Fibroblast of lung (primary cell): Measurements from ENCODE around the gene FHAD1. TPM values are rescaled to one million over a fixed set of nuclear protein-coding genes. Genes with fewer than 3 reads are reported as not detected.

Experiments
- DNase-seq, 2 donors: peaks; one replicate each; pipeline versions ENCODE4 v3.0.0 to v3.0.0-alpha.2; 2010; ENCODE audit warnings: low read depth in 2 of 2
- H2AFZ ChIP-seq: 2 replicates; pipeline ENCODE4 v1.5.1; 2012; ENCODE audit warnings: low read length, control low read depth, inconsistent platforms
- H3K27ac ChIP-seq: 2 replicates; pipeline ENCODE4 v1.5.1; 2011; ENCODE audit warnings: low read length, control low read depth; ENCODE audit not compliant: insufficient read depth
- H3K27me3 ChIP-seq: 2 replicates; pipeline ENCODE4 v1.5.1; 2011; ENCODE audit warnings: mild to moderate bottlenecking, low read length; ENCODE audit not compliant: control insufficient read depth, insufficient read depth
- H3K36me3 ChIP-seq: 2 replicates; pipeline ENCODE4 v1.5.1; 2011; ENCODE audit warnings: low read length; ENCODE audit not compliant: control insufficient read depth, insufficient read depth
- H3K4me1 ChIP-seq: 2 replicates; pipeline ENCODE4 v1.5.1; 2011; ENCODE audit warnings: low read length; ENCODE audit not compliant: control insufficient read depth, insufficient read depth; ENCODE audit errors: extremely low read depth
- H3K4me2 ChIP-seq: 2 replicates; pipeline ENCODE4 v1.5.1; 2011; ENCODE audit warnings: low read length, control low read depth; ENCODE audit not compliant: insufficient read depth; ENCODE audit errors: extremely low read depth
- H3K4me3 ChIP-seq, 4 experiments: fragments of 200-600 bp in 1 of 4; sonication (generic) in 1 of 4; replicated peaks in 1 of 4; 2 replicates each; pipeline ENCODE4 v1.5.1; 2011 to 2016; ENCODE audit warnings: low read length in 4 of 4, low read depth in 3 of 4, mild to moderate bottlenecking in 3 of 4, control low read depth in 2 of 4, inconsistent platforms in 1 of 4, mixed read lengths in 1 of 4; ENCODE audit not compliant: insufficient read depth in 1 of 4; ENCODE audit errors: control extremely low read depth in 1 of 4
- H3K79me2 ChIP-seq: 2 replicates; pipeline ENCODE4 v1.5.1; 2012; ENCODE audit warnings: mild to moderate bottlenecking, low read length, inconsistent platforms; ENCODE audit not compliant: control insufficient read depth, insufficient read depth
- H3K9ac ChIP-seq: 2 replicates; pipeline ENCODE4 v1.5.1; 2011; ENCODE audit warnings: mild to moderate bottlenecking, low read length, control low read depth; ENCODE audit not compliant: insufficient read depth
- H3K9me3 ChIP-seq: 2 replicates; pipeline ENCODE4 v1.5.1; 2012; ENCODE audit warnings: low read depth, low read length; ENCODE audit not compliant: control insufficient read depth, insufficient read depth
- H4K20me1 ChIP-seq: 2 replicates; pipeline ENCODE4 v1.5.1; 2011; ENCODE audit warnings: low read length; ENCODE audit not compliant: control insufficient read depth, insufficient read depth; ENCODE audit errors: extremely low read depth
- EZH2 ChIP-seq: IDR thresholded peaks from 2 replicates; pipeline ENCODE4 v1.5.1; 2012; ENCODE audit warnings: low read length, control low read depth, mild to moderate bottlenecking; ENCODE audit errors: missing control alignments
- polyA plus RNA-seq, 2 donors: library from polyadenylated mRNA; depleted of rRNA in 1 of 2; stranded (reverse) in 1 of 2; unstranded in 1 of 2; fragments of >200 nt; gene quantifications; 2 replicates each; pipeline ENCODE4 v1.2.1, GENCODE V29; 2011 to 2012; ENCODE audit warnings: missing spikeins in 1 of 2
- total RNA-seq: library from RNA; depleted of rRNA; stranded (reverse); fragments of >200 nt; gene quantifications from 2 replicates; pipeline ENCODE4 v1.2.1, GENCODE V29; 2014
- TF ChIP-seq, protein P1 (sequence below), 2 donors: IDR thresholded peaks in 1 of 2; conservative IDR thresholded peaks in 1 of 2; 1 replicate in 1 of 2; 2 replicates in 1 of 2; pipeline ENCODE4 v1.5.1; 2011 to 2012; ENCODE audit warnings: low read length in 2 of 2, control low read depth in 1 of 2, inconsistent platforms in 1 of 2, low read depth in 1 of 2, mild to moderate bottlenecking in 1 of 2

FHAD1 gene
- total and polyA plus RNA-seq, 2 donors (not counting 1 experiment from before 2014, with no cell fraction given), result 0.09 to 0.66 TPM

GRCh38 chr1:15348648-15349047 is 101.6 kb downstream of the FHAD1 start:
- no peaks in the 10 kb centered on the region for H3K79me2 ChIP-seq
- H4K20me1 ChIP-seq, result no peaks in the 10 kb centered on the region
- no peak for TF ChIP-seq EZH2
- TF ChIP-seq, protein P1, sequence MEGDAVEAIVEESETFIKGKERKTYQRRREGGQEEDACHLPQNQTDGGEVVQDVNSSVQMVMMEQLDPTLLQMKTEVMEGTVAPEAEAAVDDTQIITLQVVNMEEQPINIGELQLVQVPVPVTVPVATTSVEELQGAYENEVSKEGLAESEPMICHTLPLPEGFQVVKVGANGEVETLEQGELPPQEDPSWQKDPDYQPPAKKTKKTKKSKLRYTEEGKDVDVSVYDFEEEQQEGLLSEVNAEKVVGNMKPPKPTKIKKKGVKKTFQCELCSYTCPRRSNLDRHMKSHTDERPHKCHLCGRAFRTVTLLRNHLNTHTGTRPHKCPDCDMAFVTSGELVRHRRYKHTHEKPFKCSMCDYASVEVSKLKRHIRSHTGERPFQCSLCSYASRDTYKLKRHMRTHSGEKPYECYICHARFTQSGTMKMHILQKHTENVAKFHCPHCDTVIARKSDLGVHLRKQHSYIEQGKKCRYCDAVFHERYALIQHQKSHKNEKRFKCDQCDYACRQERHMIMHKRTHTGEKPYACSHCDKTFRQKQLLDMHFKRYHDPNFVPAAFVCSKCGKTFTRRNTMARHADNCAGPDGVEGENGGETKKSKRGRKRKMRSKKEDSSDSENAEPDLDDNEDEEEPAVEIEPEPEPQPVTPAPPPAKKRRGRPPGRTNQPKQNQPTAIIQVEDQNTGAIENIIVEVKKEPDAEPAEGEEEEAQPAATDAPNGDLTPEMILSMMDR (conservative IDR thresholded peaks at IDR 0.05 in 1 of 2, IDR thresholded peaks at IDR 0.05 in 1 of 2; ENCODE audit: low read depth in 1 of 2, low read length in 2 of 2), result no peak
- no peak overlapping the region for H3K4me2 ChIP-seq
- no peaks in the 10 kb centered on the region for H3K27me3 ChIP-seq
- H2AFZ ChIP-seq, result no peak overlapping the region
- no peak overlapping the region for H3K9ac ChIP-seq
- H3K36me3 ChIP-seq, result no peaks in the 10 kb centered on the region
- no peak for DNase-seq
- H3K4me1 ChIP-seq, result peaks cover 6% of the 10 kb centered on the region
- H3K9me3 ChIP-seq, result no peaks in the 10 kb centered on the region
- H3K4me3 ChIP-seq, result no peak overlapping the region
- H3K27ac ChIP-seq, result no peak overlapping the region

- Histone ChIP-seq H3K36me3 (no peaks in the 10 kb centered on the region), H3K4me2 (no peak overlapping the region), H3K79me2 (no peaks in the 10 kb centered on the region), H3K27ac (no peak overlapping the region), H3K4me1 (peaks cover 7% of the 10 kb centered on the region), H2AFZ (no peak overlapping the region), H3K27me3 (no peaks in the 10 kb centered on the region), H3K9me3 (no peaks in the 10 kb centered on the region), H3K4me3 (no peak overlapping the region), H4K20me1 (no peaks in the 10 kb centered on the region), H3K9ac (no peak overlapping the region)
- TF ChIP-seq, protein P1 (conservative IDR thresholded peaks at IDR 0.05 in 1 of 2, IDR thresholded peaks at IDR 0.05 in 1 of 2; ENCODE audit: low read depth in 1 of 2, low read length in 2 of 2), result no peak
- no peak for TF ChIP-seq EZH2
- no peak for DNase-seq
Measured at GRCh38 chr1:15349133-15349532, 102.1 kb downstream of the FHAD1 start.

DNA sequence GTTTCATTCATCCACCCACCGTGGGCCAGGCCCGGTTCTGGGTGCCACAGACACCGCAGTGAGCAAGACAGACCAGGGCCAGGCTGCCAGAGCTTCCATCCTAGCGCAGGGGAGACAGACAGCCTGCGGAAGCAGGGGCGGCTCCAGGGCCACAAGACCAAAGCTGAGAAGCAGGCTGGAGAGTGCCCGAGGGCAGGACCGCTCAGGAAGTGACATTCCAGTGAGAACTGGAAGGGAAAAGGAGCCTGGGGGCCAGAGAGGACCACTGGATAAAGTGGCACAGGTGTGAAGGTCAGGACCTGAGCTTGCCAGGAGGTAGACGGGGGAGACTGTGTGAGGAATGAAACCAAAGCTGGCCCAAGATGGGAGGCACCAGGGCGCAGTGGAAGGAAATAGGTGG is 103.1 kb downstream of the FHAD1 start:
- Histone ChIP-seq H3K4me2 (no peak overlapping the region), H3K9ac (no peak overlapping the region)

More for the DNA sequence above, 103.1 kb downstream of the FHAD1 start:
- Histone ChIP-seq H3K9me3 (no peaks in the 10 kb centered on the region), H2AFZ (no peak overlapping the region), H3K4me3 (no peak overlapping the region), H3K27me3 (no peaks in the 10 kb centered on the region), H3K27ac (no peak overlapping the region), H3K4me1 (peaks cover 10% of the 10 kb centered on the region), H4K20me1 (no peaks in the 10 kb centered on the region), H3K36me3 (no peaks in the 10 kb centered on the region), H3K79me2 (no peaks in the 10 kb centered on the region)
- no peak for DNase-seq
- TF ChIP-seq, protein P1 (conservative IDR thresholded peaks at IDR 0.05 in 1 of 2, IDR thresholded peaks at IDR 0.05 in 1 of 2; ENCODE audit: low read depth in 1 of 2, low read length in 2 of 2), result no peak
- TF ChIP-seq EZH2, result no peak
